OCI-LY1 (cell line): Measurements from ENCODE around the gene BMP2K.

Experiments
- EZH2 ChIP-seq: fragments of 200-600 bp; sonication (generic), shearing (Covaris generic); IDR thresholded peaks from 2 replicates; pipeline ENCODE4 v1.8.0; 2017; ENCODE audit warnings: borderline replicate concordance, mixed run types, mild to moderate bottlenecking, antibody characterized with exemption, low read length, moderate library complexity, mixed read lengths
- TF ChIP-seq, protein P1 (sequence below): fragments of 200-600 bp; sonication (generic), shearing (Covaris generic); IDR thresholded peaks from 2 replicates; pipeline ENCODE4 v1.5.1; 2017; ENCODE audit warnings: mild to moderate bottlenecking, antibody characterized with exemption, low read length, moderate library complexity, mixed read lengths

DNA sequence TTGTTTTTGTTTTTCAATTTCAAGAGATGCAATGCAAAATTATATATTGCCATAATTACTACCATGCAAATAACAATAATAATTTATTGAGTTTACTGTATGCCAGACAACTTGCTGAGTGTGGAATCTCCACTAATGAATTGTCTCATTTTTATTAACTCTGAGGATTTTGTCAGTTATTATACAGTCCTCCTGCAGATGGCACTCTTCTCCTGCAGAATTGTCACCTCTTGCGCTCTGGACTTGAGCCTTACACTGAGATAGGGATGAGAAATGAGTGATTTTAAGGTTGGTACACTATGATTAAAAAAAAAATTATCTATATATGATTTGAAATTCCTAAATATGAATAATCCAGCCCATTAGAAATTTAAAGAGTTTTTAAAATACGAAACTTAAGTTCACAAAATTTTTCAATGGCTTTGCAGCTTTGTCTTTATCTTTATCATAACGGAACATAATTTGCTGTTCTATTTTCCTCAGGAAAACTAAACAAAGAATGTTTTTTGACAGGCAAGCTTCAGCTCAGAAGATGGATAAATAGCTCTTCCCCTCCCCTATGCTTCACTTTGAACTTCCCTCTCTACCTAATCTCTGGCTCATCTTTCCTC is 175.8 kb downstream of the BMP2K start:
- TF ChIP-seq, protein P1, sequence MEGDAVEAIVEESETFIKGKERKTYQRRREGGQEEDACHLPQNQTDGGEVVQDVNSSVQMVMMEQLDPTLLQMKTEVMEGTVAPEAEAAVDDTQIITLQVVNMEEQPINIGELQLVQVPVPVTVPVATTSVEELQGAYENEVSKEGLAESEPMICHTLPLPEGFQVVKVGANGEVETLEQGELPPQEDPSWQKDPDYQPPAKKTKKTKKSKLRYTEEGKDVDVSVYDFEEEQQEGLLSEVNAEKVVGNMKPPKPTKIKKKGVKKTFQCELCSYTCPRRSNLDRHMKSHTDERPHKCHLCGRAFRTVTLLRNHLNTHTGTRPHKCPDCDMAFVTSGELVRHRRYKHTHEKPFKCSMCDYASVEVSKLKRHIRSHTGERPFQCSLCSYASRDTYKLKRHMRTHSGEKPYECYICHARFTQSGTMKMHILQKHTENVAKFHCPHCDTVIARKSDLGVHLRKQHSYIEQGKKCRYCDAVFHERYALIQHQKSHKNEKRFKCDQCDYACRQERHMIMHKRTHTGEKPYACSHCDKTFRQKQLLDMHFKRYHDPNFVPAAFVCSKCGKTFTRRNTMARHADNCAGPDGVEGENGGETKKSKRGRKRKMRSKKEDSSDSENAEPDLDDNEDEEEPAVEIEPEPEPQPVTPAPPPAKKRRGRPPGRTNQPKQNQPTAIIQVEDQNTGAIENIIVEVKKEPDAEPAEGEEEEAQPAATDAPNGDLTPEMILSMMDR, result peak; percentile 72
- TF ChIP-seq EZH2, result no peak
